AML-193 (cell line): ENCODE measurements around the gene SETDB2.

Experiments used
- DNase-seq, 2 experiments: peaks; one replicate each; lab custom pipeline; 2025; lab: John Stamatoyannopoulos, UW

The SETDB2 gene

GRCh38 chr13:49530457-49530856 lies 86.4 kb downstream of the SETDB2 start:
- no peak for DNase-seq

DNA sequence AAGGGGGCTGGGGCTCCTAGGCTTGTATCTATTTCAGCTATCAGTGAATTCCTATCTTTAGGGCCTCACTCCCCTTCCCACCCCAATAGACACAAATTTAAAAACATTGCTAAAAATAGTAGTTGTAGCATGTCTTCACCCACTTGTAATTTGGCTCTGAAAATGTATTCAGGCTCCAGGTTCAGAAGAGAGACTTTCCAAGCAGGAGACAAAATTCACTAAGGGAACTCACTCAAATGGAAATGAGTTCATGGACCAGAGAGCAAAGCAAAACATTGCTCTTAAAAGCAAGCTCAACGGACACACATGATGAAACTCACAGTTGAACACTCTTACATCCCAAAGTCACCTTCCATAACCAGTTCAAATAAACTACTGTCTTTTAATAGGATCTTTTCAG lies 88.5 kb downstream of the SETDB2 start:
- DNase-seq: no peak

GRCh38 chr13:49533011-49533410 lies 88.9 kb downstream of the SETDB2 start:
- no peak for DNase-seq

DNA sequence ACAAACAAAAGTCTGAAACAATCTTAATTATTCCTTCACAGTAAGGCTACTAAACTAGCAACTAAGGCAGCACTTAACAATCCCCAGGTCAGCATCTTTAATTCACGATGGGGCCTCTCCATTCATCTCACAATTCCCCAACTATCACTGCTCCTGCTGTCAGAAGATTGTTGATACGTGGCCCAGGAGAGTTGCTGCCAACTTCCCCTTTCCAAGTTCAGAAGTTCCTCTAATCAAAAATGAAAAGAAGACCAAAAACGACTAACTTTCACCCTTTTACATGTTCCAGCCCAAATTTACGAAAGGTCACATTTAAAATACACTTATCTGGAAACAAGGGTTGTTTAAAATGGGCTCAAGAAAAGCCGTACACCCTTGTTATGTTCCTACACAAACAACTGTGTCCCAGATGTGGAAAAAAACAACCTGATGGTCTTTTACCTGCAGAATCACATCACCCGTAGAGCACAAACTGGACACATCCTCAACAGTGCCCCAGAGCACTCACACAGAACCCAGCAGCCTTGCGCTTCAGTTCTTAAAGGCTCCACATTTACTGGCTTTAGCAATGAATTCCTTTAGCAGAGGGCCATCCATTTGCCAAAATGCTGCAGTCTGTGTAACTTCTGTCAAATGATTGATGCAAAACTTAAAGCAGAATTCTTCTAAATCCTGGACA lies 89.7 kb downstream of the SETDB2 start:
- peak; percentile 30 to 53 for DNase-seq

DNA sequence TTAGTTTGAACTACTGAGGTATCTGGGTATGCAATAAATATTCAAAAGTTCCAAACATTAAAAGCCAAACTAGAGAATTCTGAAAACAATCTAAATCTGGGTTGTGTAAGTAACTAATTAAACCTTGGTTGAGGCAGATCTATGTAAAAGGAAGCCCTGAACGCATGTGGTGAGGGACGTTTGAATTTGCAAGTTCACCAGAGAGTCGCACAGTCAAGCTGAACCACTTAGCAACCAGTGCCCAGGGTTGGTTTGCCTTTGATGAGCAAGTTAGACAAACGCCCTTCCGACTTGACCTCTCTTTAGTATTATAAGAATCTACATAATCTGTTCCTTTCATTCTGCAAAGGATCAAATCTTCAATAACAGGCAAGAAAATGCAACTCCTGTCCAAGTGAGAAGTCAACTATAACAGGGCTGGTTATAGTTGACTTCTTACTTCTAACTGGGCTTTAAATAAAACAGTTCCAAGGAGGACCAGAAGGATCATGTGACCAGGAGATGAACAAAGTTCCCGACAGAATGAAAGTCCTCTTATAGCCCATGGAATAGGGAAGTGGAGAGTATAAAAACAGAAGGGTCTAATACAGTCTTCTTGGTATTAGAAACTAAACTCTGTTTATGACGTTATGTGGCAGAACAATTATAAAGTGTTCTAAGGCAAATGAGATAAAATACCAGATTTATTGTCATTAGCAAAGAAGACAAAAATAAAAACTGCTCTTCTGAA lies 92.2 kb downstream of the SETDB2 start:
- no peak for DNase-seq

GRCh38 chr13:49538404-49538803 lies 94.3 kb downstream of the SETDB2 start:
- no peak for DNase-seq

GRCh38 chr13:49539313-49539712 lies 95.2 kb downstream of the SETDB2 start:
- DNase-seq: no peak

GRCh38 chr13:49539746-49540145 lies 95.7 kb downstream of the SETDB2 start:
- DNase-seq: no peak

DNA sequence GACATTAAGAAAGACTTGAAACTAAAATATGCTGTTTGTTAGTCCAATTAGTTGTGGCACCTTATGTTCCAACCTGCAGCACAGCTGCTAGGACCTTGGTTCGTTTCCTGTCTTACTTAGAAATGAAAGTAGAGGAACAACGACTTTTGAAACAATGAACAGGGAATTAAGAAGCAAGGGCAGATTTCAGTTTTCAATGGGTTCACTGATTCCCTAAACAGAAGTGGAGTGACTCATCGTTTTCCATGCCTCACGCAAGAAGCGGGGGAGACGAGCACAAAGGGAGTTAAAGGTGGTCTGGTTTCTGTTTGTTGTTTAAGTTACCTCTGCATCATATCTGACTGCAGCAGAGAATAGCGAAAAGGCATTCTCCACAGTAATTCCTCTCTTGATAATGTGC lies 96.5 kb downstream of the SETDB2 start:
- no peak for DNase-seq

- no peak for DNase-seq
These were observed 99.6 kb downstream of the SETDB2 start for GRCh38 chr13:49543656-49544055.
